ENCODE measurements around the gene UQCRQ. TPM values are rescaled to one million over a fixed set of nuclear protein-coding genes. Genes with fewer than 3 reads are reported as not detected.

UQCRQ gene
- total RNA-seq, 3 donors from 2014 or later (not counting 1 experiment from before 2014, with no cell fraction given), result 114 to 116 (median 115) TPM

GRCh38 chr5:132827943-132828673, 38.3 kb upstream of the UQCRQ start:
- no peaks in the 10 kb centered on the region for H3K36me3 Mint-ChIP-seq
- H3K27ac Mint-ChIP-seq, result no peak overlapping the region
- intact Hi-C loops (cut with micrococcal nuclease), result no loop called here
- WGBS (ENCODE audit: insufficient coverage), result 92% methylated on average over 3 of the region's 4 CpGs
- H3K27me3 ChIP-seq (ENCODE audit: control insufficient read depth, insufficient read depth, low read length), result peaks cover 35% of the 10 kb centered on the region
- no peak for TF ChIP-seq CTCF (IDR thresholded peaks at IDR 0.05)
- peak overlapping the region; percentile 1 for H3K4me3 Mint-ChIP-seq
- H3K9me3 ChIP-seq (ENCODE audit: control insufficient read depth, insufficient read depth, low read length), result no peaks in the 10 kb centered on the region
- DNase-seq (peak in 1 of 2 donors; percentile 6), ATAC-seq (no peak)
- peaks cover 6 to 19% of the 10 kb centered on the region in 2 donors for H3K4me1 Mint-ChIP-seq
- H3K9me3 Mint-ChIP-seq, result no peaks in the 10 kb centered on the region
- H3K4me1 ChIP-seq (ENCODE audit: control insufficient read depth, insufficient read depth, low read length), result peaks cover 18% of the 10 kb centered on the region
- H3K4me3 ChIP-seq (ENCODE audit: low read length), result no peak overlapping the region
- no peak overlapping the region for H3K27ac ChIP-seq (ENCODE audit: low read length)
- no peaks in the 10 kb centered on the region for H3K36me3 ChIP-seq (ENCODE audit: control insufficient read depth, insufficient read depth, low read length)
- peaks cover 36 to 58% of the 10 kb centered on the region in 2 donors for H3K27me3 Mint-ChIP-seq (ENCODE audit: low read depth in 2 of 2)

- Histone ChIP-seq H3K4me3 (ENCODE audit: low read length) (no peak overlapping the region), H3K27me3 (ENCODE audit: control insufficient read depth, insufficient read depth, low read length) (peaks cover 29% of the 10 kb centered on the region), H3K9me3 (ENCODE audit: control insufficient read depth, insufficient read depth, low read length) (no peaks in the 10 kb centered on the region), H3K36me3 (ENCODE audit: control insufficient read depth, insufficient read depth, low read length) (no peaks in the 10 kb centered on the region), H3K27ac (ENCODE audit: low read length) (no peak overlapping the region), H3K4me1 (ENCODE audit: control insufficient read depth, insufficient read depth, low read length) (peaks cover 18% of the 10 kb centered on the region)
- ATAC-seq (no peak), DNase-seq (peak in 1 of 2 donors; percentile 5)
- no peaks in the 10 kb centered on the region for H3K9me3 Mint-ChIP-seq
- no peak overlapping the region for H3K27ac Mint-ChIP-seq
- peaks cover 36 to 52% of the 10 kb centered on the region in 2 donors for H3K27me3 Mint-ChIP-seq (ENCODE audit: low read depth in 2 of 2)
- peaks cover 6 to 19% of the 10 kb centered on the region in 2 donors for H3K4me1 Mint-ChIP-seq
- no peak for TF ChIP-seq CTCF (IDR thresholded peaks at IDR 0.05)
- H3K4me3 Mint-ChIP-seq, result peak overlapping the region; percentile 79
- 77% methylated on average over 4 of the region's 4 CpGs for WGBS (ENCODE audit: insufficient coverage)
- no peaks in the 10 kb centered on the region for H3K36me3 Mint-ChIP-seq
- intact Hi-C loops (cut with micrococcal nuclease), result no loop called here
These were observed 37.5 kb upstream of the UQCRQ start for GRCh38 chr5:132828846-132829494.

GRCh38 chr5:132829742-132830435, 36.6 kb upstream of the UQCRQ start:
- Mint-ChIP-seq H3K27ac (peak overlapping the region in 1 of 2 donors; percentile 85), H3K4me3 (peak overlapping the region; percentile 92), H3K36me3 (no peaks in the 10 kb centered on the region), H3K4me1 (peaks cover 6 to 19% of the 10 kb centered on the region in 2 donors), H3K27me3 (ENCODE audit: low read depth in 2 of 2) (peaks cover 36 to 46% of the 10 kb centered on the region in 2 donors), H3K9me3 (no peaks in the 10 kb centered on the region)
- DNase-seq, result peak; percentile 65 to 85
- intact Hi-C loops (cut with micrococcal nuclease), result loop anchor here (1.0 kb wide), 1 partner anchor 53 kb away; no protein-coding TSS in a partner anchor
- Histone ChIP-seq H3K9me3 (ENCODE audit: control insufficient read depth, insufficient read depth, low read length) (no peaks in the 10 kb centered on the region), H3K36me3 (ENCODE audit: control insufficient read depth, insufficient read depth, low read length) (no peaks in the 10 kb centered on the region), H3K27ac (ENCODE audit: low read length) (no peak overlapping the region), H3K4me3 (ENCODE audit: low read length) (peak overlapping the region; percentile 30), H3K4me1 (ENCODE audit: control insufficient read depth, insufficient read depth, low read length) (peaks cover 18% of the 10 kb centered on the region), H3K27me3 (ENCODE audit: control insufficient read depth, insufficient read depth, low read length) (peaks cover 21% of the 10 kb centered on the region)
- 3% methylated on average over 75 of the region's 75 CpGs for WGBS (ENCODE audit: insufficient coverage)
- peak; percentile 81 for TF ChIP-seq CTCF (IDR thresholded peaks at IDR 0.05)
- ATAC-seq, result peak; percentile 87 to 93 (median 92)
